Stomach (tissue), 4 donors: ENCODE data around the gene FAM221A.

Source experiments
- CTCF ChIP-seq, 7 experiments: fragments of 450-650 bp in 4 of 7; fragments of 200-600 bp in 3 of 7; sonication (generic) in 3 of 7; IDR thresholded peaks; one replicate each; pipeline ENCODE4 v1.5.1; 2016 to 2019; ENCODE audit warnings: antibody characterized with exemption in 7 of 7, control low read depth in 2 of 7, mild to moderate bottlenecking in 1 of 7
- EP300 ChIP-seq: sonication (generic); formaldehyde crosslinking; IDR thresholded peaks from one replicate; pipeline ENCODE4 v1.6.1; 2017; ENCODE audit warnings: antibody characterized with exemption
- POLR2A ChIP-seq, 4 donors: fragments of 450-650 bp; IDR thresholded peaks; one replicate each; pipeline ENCODE4 v1.6.1; 2016; ENCODE audit warnings: antibody characterized with exemption in 4 of 4, control low read depth in 2 of 4, mild to moderate bottlenecking in 1 of 4, moderate library complexity in 1 of 4
- POLR2AphosphoS5 ChIP-seq, 3 donors: sonication (generic); formaldehyde crosslinking; IDR thresholded peaks; one replicate each; pipeline ENCODE4 v1.6.1; 2016; ENCODE audit warnings: antibody characterized with exemption in 3 of 3

DNA sequence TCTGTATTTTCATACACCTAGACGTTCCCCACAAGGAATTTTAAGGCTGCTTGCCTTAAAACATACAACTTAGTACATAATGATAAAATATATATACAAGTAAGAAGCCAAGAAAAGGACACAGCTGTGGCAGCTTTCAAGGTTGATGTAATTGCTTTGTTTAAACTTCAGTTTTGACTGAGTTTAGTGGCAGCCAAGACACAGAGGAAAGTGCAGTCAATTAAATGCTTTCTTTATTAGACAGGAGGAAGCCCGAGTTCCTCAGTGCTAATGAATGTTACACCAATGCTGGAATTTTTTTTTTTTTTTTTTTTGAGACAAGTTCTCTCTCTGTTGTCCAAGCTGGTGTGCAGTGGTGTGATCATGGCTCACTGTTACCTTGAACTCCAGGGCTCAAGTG lies 18.8 kb downstream of the FAM221A start:
- TF ChIP-seq POLR2A (IDR thresholded peaks at IDR 0.05): no peak
- TF ChIP-seq POLR2AphosphoS5 (IDR thresholded peaks at IDR 0.05): no peak
- TF ChIP-seq CTCF (IDR thresholded peaks at IDR 0.05): no peak
- no peak for TF ChIP-seq EP300
